MCF 10A (cell line): Measurements from ENCODE around the gene GNAL. TPM values are rescaled to one million over a fixed set of nuclear protein-coding genes. Genes with fewer than 3 reads are reported as not detected.

Experiments
- BruUV-seq: library from RNA; stranded (reverse); fragments of 400-500 nt; replicated peaks from 2 replicates; lab custom pipeline; 2021; lab: Mats Ljungman, UMichigan
- CTCF ChIA-PET: fragments of 300-600 bp; sonication (Branson Sonifier 250); formaldehyde crosslinking; extraction: SDS; loops from one replicate; lab custom pipeline; 2021; ENCODE audit warnings: antibody characterized with exemption, inconsistent platforms; lab: Yijun Ruan, JAX
- POLR2A ChIA-PET: fragments of 300-600, 350-650 bp; sonication (Branson Sonifier 250); formaldehyde crosslinking; extraction: SDS; loops from one replicate; lab custom pipeline; 2020; ENCODE audit warnings: antibody characterized with exemption, inconsistent platforms; lab: Yijun Ruan, JAX
- DNase-seq: peaks from one replicate; pipeline ENCODE4 v3.0.0-alpha.2; 2018; ENCODE audit not compliant: unreplicated experiment
- H3K27ac Mint-ChIP-seq: one replicate; pipeline ENCODE4 v1.8.0; 2022; ENCODE audit warnings: mild to moderate bottlenecking, low read depth, mixed read lengths; ENCODE audit not compliant: unreplicated experiment
- H3K27me3 Mint-ChIP-seq: one replicate; pipeline ENCODE4 v1.8.0; 2022; ENCODE audit warnings: mixed read lengths; ENCODE audit not compliant: insufficient read depth, unreplicated experiment
- H3K36me3 Mint-ChIP-seq: one replicate; pipeline ENCODE4 v1.8.0; 2022; ENCODE audit warnings: mild to moderate bottlenecking, moderate library complexity, mixed read lengths; ENCODE audit not compliant: insufficient read depth, unreplicated experiment
- H3K4me1 Mint-ChIP-seq: one replicate; pipeline ENCODE4 v1.8.0; 2022; ENCODE audit warnings: mixed read lengths; ENCODE audit not compliant: insufficient read depth, unreplicated experiment
- H3K4me3 Mint-ChIP-seq: one replicate; pipeline ENCODE4 v1.8.0; 2022; ENCODE audit warnings: mild to moderate bottlenecking, moderate library complexity, mixed read lengths; ENCODE audit not compliant: unreplicated experiment
- H3K9me3 Mint-ChIP-seq: one replicate; pipeline ENCODE4 v1.8.0; 2022; ENCODE audit warnings: mixed read lengths; ENCODE audit not compliant: unreplicated experiment
- intact Hi-C: fragments of 100-400 bp; cut with micrococcal nuclease; formaldehyde crosslinking; loops from 2 replicates; pipeline ENCODE4 v1.14.1; 2022
- total RNA-seq: library from RNA; stranded (reverse); gene quantifications from 2 replicates; pipeline ENCODE4 v1.2.3, GENCODE V29; 2022
- TF ChIP-seq, protein P1 (sequence below): fragments of 200-600 bp; IDR thresholded peaks from one replicate; pipeline ENCODE4 v1.8.0; 2022; ENCODE audit warnings: antibody characterized with exemption, mild to moderate bottlenecking; ENCODE audit not compliant: unreplicated experiment

Gene GNAL
- total RNA-seq, 1 experiment from 2014 or later: 1.6 TPM

DNA sequence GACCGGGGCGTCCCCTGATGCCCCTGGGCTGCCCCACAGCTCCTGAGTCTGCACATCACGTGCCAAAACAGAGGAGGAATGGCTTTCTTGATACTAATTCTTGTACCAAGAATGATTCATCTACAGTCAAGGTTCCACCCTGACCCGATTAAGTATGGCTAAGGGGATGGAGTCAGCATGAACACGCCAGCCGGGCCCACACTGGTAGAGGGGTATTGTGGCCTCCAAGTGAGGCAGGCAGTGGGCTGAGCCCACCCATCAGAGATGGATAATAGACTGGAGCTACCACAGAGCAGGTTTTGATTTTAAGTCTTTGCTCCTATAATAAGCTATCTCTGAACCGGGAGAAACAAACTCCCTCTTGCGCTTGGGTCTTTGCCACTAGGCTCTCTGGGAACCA, 17.9 kb upstream of the GNAL start:
- ChIA-PET POLR2A (interaction anchor here (0.6 kb wide), 1 partner anchor 311 kb away, joined by 4 read pairs; no protein-coding TSS in a partner anchor), CTCF (interaction anchor here (1.5 to 3.1 kb wide), 4 partner anchors 15 to 62 kb away, joined by 5 to 12 read pairs (median 10); no protein-coding TSS in a partner anchor)
- Mint-ChIP-seq H3K36me3 (no peaks in the 10 kb centered on the region), H3K27ac (no peak overlapping the region), H3K4me1 (peaks cover 28% of the 10 kb centered on the region), H3K27me3 (no peaks in the 10 kb centered on the region), H3K9me3 (no peaks in the 10 kb centered on the region), H3K4me3 (no peak overlapping the region)
- TF ChIP-seq, protein P1, sequence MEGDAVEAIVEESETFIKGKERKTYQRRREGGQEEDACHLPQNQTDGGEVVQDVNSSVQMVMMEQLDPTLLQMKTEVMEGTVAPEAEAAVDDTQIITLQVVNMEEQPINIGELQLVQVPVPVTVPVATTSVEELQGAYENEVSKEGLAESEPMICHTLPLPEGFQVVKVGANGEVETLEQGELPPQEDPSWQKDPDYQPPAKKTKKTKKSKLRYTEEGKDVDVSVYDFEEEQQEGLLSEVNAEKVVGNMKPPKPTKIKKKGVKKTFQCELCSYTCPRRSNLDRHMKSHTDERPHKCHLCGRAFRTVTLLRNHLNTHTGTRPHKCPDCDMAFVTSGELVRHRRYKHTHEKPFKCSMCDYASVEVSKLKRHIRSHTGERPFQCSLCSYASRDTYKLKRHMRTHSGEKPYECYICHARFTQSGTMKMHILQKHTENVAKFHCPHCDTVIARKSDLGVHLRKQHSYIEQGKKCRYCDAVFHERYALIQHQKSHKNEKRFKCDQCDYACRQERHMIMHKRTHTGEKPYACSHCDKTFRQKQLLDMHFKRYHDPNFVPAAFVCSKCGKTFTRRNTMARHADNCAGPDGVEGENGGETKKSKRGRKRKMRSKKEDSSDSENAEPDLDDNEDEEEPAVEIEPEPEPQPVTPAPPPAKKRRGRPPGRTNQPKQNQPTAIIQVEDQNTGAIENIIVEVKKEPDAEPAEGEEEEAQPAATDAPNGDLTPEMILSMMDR: no peak
- no TSS peak for BruUV-seq
- intact Hi-C loops: no loop called here
- no peak for DNase-seq

DNA sequence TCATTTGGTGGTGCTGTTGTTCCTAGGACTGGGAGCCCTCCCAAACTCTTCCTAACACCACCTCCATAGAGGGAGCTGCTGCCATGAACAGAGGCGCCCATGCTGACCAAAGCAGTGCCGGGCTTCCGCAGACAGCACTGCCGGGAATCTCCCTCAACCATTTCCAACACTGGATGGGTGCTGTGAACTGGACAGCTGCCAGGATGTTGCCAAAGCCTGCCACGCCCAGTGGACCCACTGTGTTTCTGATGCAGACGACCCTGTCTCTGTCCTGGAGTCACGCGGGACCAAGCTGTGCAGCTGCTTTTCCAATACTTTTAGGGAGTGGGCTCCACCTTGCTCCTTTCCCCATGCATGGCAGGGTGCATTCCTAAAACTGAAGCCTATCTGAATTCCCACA, 16.9 kb upstream of the GNAL start:
- Mint-ChIP-seq H3K9me3 (no peaks in the 10 kb centered on the region), H3K4me1 (peaks cover 38% of the 10 kb centered on the region), H3K27ac (no peak overlapping the region), H3K4me3 (no peak overlapping the region), H3K36me3 (no peaks in the 10 kb centered on the region), H3K27me3 (no peaks in the 10 kb centered on the region)
- ChIA-PET POLR2A (interaction anchor here (0.5 to 1.2 kb wide), 3 partner anchors 9 to 117 kb away, joined by 3 read pairs; no protein-coding TSS in a partner anchor), CTCF (interaction anchor here (1.2 to 3.1 kb wide), 3 partner anchors 9 to 61 kb away, joined by 4 to 12 read pairs (median 5); no protein-coding TSS in a partner anchor)
- intact Hi-C loops: no loop called here
- DNase-seq: no peak
- TF ChIP-seq, protein P1: no peak
- no TSS peak for BruUV-seq

DNA sequence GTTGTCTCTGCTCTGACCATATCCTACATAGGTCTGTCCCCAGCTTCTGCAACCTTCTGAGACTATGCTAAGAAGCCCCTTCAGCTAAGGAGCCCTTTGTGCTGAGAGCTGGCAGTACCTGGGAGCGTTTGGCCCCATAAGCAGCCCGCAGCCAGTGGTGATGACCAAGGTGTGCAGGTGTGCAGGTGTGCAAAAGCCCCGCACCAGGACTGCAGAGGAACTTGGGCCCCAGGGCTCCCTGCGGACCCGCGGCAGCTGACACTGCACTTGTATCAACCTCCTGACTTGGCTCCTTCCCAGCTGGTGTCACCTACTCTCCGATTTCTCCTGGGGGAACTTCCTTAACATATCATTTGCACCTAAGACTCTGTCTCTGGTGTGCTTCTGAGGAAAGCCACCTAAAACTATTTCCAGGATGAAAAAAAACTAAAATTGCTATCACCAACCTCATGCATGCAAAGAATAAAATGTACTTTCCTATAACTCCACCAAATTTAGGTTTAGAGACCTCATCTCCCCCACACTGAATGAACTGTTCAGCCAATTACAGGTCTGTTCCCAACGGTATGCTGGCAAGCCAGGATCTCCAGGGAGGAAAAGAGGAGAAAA, 16.1 kb upstream of the GNAL start:
- Mint-ChIP-seq H3K27me3 (no peaks in the 10 kb centered on the region), H3K4me1 (peaks cover 38% of the 10 kb centered on the region), H3K27ac (no peak overlapping the region), H3K36me3 (no peaks in the 10 kb centered on the region), H3K9me3 (no peaks in the 10 kb centered on the region), H3K4me3 (no peak overlapping the region)
- ChIA-PET CTCF (interaction anchor here (0.6 to 3.1 kb wide), 5 partner anchors 9 to 190 kb away, joined by 3 to 12 read pairs (median 4); no protein-coding TSS in a partner anchor), POLR2A (interaction anchor here (0.7 to 1.3 kb wide), 2 partner anchors 10 to 116 kb away, joined by 3 read pairs; no protein-coding TSS in a partner anchor)
- DNase-seq: no peak
- TF ChIP-seq, protein P1: no peak
- intact Hi-C loops: no loop called here
- BruUV-seq: no TSS peak

DNA sequence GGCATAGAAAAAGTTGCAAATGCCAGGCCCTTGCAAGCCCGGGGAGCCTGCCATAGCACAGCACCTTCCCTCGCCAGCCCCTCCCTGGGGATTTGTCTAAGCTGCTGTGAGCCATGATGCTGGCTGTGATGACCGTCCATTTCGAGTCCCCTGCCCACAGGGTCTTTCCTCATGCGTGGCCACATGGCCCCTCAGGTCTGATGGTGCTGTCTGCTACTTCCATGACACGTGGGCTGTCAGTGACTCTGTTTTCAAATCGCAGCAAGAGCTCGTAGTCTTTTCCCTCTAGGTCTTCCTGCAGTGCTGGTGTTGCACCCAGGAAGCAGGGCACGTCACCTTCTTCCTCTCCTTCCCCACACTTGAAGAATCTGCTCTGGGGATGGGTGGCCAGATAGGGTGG, 15.5 kb upstream of the GNAL start:
- Mint-ChIP-seq H3K27ac (no peak overlapping the region), H3K36me3 (no peaks in the 10 kb centered on the region), H3K4me1 (peaks cover 37% of the 10 kb centered on the region), H3K27me3 (no peaks in the 10 kb centered on the region), H3K9me3 (no peaks in the 10 kb centered on the region), H3K4me3 (no peak overlapping the region)
- BruUV-seq: no TSS peak
- TF ChIP-seq, protein P1: no peak
- DNase-seq: no peak
- intact Hi-C loops: no loop called here
- POLR2A ChIA-PET: interaction anchor here (0.5 to 1.3 kb wide), 2 partner anchors 9 to 56 kb away, joined by 3 read pairs; no protein-coding TSS in a partner anchor
- CTCF ChIA-PET: interaction anchor here (0.6 to 1.0 kb wide), 4 partner anchors 15 to 190 kb away, joined by 3 to 4 read pairs (median 3); partner anchors contain the start of gene GNAL
